RWPE1 (cell line): ENCODE results near the gene FGB.

ENCODE experiments used
- CTCF ChIA-PET: fragments of 350-600 bp; sonication (Branson Sonifier 250); formaldehyde crosslinking; extraction: SDS; loops from one replicate; lab custom pipeline; 2021; lab: Yijun Ruan, JAX
- POLR2A ChIA-PET: fragments of 400-600 bp; formaldehyde crosslinking; extraction: SDS; loops from one replicate; lab custom pipeline; 2020; ENCODE audit warnings: antibody characterized with exemption; ENCODE audit not compliant: low non-redundant PET; lab: Yijun Ruan, JAX
- DNase-seq: peaks from one replicate; pipeline ENCODE4 v3.0.0; 2012; ENCODE audit warnings: low spot score
- H3K27ac ChIP-seq: fragments of 450-650 bp; 2 replicates; pipeline ENCODE4 v1.5.1; 2017
- TF ChIP-seq, protein P1 (sequence below): fragments of 450-650 bp; conservative IDR thresholded peaks from 2 replicates; pipeline ENCODE4 v1.5.1; 2017; ENCODE audit warnings: low read depth, mild to moderate bottlenecking

The FGB gene

GRCh38 chr4:154583230-154583629 is 20.4 kb downstream of the FGB start:
- CTCF ChIA-PET, result no interaction called here
- TF ChIP-seq, protein P1, sequence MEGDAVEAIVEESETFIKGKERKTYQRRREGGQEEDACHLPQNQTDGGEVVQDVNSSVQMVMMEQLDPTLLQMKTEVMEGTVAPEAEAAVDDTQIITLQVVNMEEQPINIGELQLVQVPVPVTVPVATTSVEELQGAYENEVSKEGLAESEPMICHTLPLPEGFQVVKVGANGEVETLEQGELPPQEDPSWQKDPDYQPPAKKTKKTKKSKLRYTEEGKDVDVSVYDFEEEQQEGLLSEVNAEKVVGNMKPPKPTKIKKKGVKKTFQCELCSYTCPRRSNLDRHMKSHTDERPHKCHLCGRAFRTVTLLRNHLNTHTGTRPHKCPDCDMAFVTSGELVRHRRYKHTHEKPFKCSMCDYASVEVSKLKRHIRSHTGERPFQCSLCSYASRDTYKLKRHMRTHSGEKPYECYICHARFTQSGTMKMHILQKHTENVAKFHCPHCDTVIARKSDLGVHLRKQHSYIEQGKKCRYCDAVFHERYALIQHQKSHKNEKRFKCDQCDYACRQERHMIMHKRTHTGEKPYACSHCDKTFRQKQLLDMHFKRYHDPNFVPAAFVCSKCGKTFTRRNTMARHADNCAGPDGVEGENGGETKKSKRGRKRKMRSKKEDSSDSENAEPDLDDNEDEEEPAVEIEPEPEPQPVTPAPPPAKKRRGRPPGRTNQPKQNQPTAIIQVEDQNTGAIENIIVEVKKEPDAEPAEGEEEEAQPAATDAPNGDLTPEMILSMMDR, result no peak

GRCh38 chr4:154583677-154584076 is 20.9 kb downstream of the FGB start:
- DNase-seq, result no peak
- ChIA-PET CTCF (no interaction called here), POLR2A (no interaction called here)
- TF ChIP-seq, protein P1, result no peak
- H3K27ac ChIP-seq, result no peak overlapping the region

More at GRCh38 chr4:154583230-154583629, 20.4 kb downstream of the FGB start:
- H3K27ac ChIP-seq, result no peak overlapping the region
- DNase-seq, result no peak
- POLR2A ChIA-PET, result no interaction called here

DNA sequence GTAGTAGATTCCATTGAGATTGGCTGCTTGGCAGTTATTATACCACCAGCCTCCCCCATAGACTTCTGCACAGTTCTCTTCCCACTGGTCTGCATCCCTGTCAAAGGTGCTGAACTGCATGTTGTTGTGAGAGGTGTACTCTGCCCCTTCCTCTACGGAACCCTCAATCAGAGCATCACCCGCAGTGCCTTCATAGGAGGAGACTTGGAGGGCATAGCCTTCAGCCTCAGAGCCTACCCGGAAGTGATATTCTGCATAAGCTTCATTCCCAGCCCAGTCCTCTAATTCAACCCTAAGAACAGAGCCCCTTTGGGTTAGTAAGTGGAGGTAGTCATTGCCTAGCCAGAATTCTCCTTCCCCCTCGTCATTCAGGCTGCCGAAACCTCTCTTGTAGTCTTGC is 21.4 kb downstream of the FGB start:
- no peak overlapping the region for H3K27ac ChIP-seq
- ChIA-PET POLR2A (no interaction called here), CTCF (interaction anchor here (0.6 kb wide), 1 partner anchor 74 kb away, joined by 3 read pairs; no protein-coding TSS in a partner anchor)
- TF ChIP-seq, protein P1, result no peak
- no peak for DNase-seq

GRCh38 chr4:154585369-154586018 is 22.7 kb downstream of the FGB start:
- ChIA-PET POLR2A (no interaction called here), CTCF (no interaction called here)
- DNase-seq, result no peak
- TF ChIP-seq, protein P1, result no peak
- no peak overlapping the region for H3K27ac ChIP-seq

DNA sequence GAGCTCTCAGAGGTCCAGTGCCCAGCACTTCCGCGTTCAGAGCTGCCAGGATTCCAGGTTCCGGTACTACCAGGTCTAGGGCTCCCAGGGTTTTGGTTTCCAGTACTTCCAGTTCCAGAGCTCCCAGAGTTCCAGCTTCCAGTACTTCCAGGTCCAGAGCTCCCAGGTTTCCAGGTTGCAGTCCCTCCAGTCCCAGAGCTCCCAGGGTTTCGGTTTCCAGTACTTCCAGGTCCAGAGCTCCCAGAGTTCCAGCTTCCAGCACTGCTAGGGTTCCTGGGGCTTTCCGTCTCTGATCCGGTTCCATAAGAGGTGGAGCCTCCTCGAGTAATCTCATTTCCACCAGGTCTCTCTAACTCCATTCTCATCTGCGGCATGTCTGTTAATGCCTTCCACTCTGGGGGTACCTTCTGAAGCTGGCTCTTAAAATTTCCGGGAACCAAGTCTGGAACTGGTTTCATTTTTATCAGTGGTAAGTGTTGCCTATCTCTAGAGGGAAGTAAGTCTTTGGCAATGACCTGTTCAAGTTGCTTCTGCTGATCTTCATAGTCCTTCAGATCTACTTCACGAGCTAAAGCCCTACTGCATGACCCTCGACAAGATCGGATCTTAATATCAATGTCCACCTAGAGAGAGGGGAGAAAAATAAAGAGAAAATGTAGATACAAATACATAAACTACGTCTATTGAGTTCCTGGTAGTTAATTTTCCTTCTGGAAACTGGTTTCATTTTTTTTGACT is 23.7 kb downstream of the FGB start:
- no peak overlapping the region for H3K27ac ChIP-seq
- ChIA-PET POLR2A (no interaction called here), CTCF (interaction anchor here (0.5 kb wide), 1 partner anchor 34 kb away, joined by 3 read pairs; no protein-coding TSS in a partner anchor)
- DNase-seq, result no peak
- TF ChIP-seq, protein P1, result no peak

DNA sequence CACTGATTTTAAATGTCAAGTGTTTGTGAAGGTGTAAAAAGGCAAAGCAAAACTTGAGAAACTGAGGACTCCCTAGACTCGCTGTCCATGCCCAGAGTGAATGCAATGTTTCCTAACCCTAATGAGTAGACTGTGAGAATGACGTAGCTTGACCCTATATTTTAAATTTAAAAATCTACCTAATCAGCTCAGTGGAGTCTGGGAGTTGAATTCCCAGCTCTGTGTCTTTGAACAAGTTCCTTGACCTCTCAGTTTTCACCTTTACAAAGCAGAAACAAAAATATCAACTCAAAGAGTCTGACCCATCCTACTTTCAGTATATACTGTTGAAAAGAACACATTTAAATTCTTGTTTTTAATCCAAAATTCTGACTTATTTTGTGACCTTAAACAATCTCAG is 25.4 kb downstream of the FGB start:
- TF ChIP-seq, protein P1, result no peak
- POLR2A ChIA-PET, result no interaction called here
- CTCF ChIA-PET, result interaction anchor here (0.6 to 1.0 kb wide), 2 partner anchors 31 to 263 kb away, joined by 3 to 4 read pairs; no protein-coding TSS in a partner anchor
- no peak overlapping the region for H3K27ac ChIP-seq
- DNase-seq, result no peak
